ENCODE results near the gene ZNF600. TPM values are rescaled to one million over a fixed set of nuclear protein-coding genes. Genes with fewer than 3 reads are reported as not detected.
"Not testable (repeated sequence)": the region's sequence is repeated elsewhere in the genome, so short reads cannot be mapped to it uniquely, and the experiment has no call there.

Gene ZNF600
- polyA plus RNA-seq (2013), result 15.0 TPM

GRCh38 chr19:52786464-52787354, at the start of gene ZNF600:
TSS of gene ZNF600 (minus strand) at chr19:52786791. CDS start at chr19:52778888, 7,903 bp downstream.
- H3K27ac ChIP-seq (ENCODE audit: insufficient read depth in 1 of 2, low read depth in 1 of 2, low read length in 2 of 2, poor library complexity in 1 of 2, severe bottlenecking in 2 of 2), result peak within 1 kb of the TSS; percentile 42 to 73
- H3K4me3 ChIP-seq (ENCODE audit: control insufficient read depth in 1 of 7, extremely low read depth in 1 of 7, insufficient read depth in 4 of 7, low read depth in 2 of 7, low read length in 6 of 7), result peak within 1 kb of the TSS; percentile 71 to 93 (median 87)
- WGBS (ENCODE audit: insufficient coverage), result 0% methylated on average over 39 of the region's 47 CpGs
- POLR2A ChIA-PET; H3K36me3 ChIP-seq (ENCODE audit: control insufficient read depth in 4 of 4, insufficient read depth in 4 of 4, low read length in 3 of 4); CTCF ChIA-PET; H3K27me3 ChIP-seq (replicated peaks in 2 of 5; ENCODE audit: control insufficient read depth in 4 of 5, insufficient read depth in 5 of 5, low read length in 4 of 5): not testable (repeated sequence)
- DNase-seq, result peak; percentile 60 to 93 (median 88)
- H3K4me1 ChIP-seq (ENCODE audit: control extremely low read depth in 1 of 4, control insufficient read depth in 4 of 4, insufficient read depth in 4 of 4, low read length in 3 of 4), result peaks cover 0 to 13% (median 8%) of the 10 kb centered on the region in 4 experiments
- H3K9me3 ChIP-seq (ENCODE audit: control extremely low read depth in 1 of 5, control insufficient read depth in 4 of 5, insufficient read depth in 2 of 5, low read depth in 1 of 5, low read length in 4 of 5), result peaks cover 0 to 16% (median 0%) of the 10 kb centered on the region in 5 experiments

- H3K27ac ChIP-seq (ENCODE audit: insufficient read depth in 1 of 2, low read depth in 1 of 2, low read length in 2 of 2, poor library complexity in 1 of 2, severe bottlenecking in 2 of 2); H3K4me3 ChIP-seq (ENCODE audit: control insufficient read depth in 1 of 7, extremely low read depth in 1 of 7, insufficient read depth in 4 of 7, low read depth in 2 of 7, low read length in 6 of 7); CTCF ChIA-PET; POLR2A ChIA-PET; H3K4me1 ChIP-seq (ENCODE audit: control extremely low read depth in 1 of 4, control insufficient read depth in 4 of 4, insufficient read depth in 4 of 4, low read length in 3 of 4); DNase-seq; H3K27me3 ChIP-seq (replicated peaks in 2 of 5; ENCODE audit: control insufficient read depth in 4 of 5, insufficient read depth in 5 of 5, low read length in 4 of 5): not testable (repeated sequence)
- Histone ChIP-seq H3K36me3 (ENCODE audit: control insufficient read depth in 4 of 4, insufficient read depth in 4 of 4, low read length in 3 of 4) (peaks cover 2 to 20% (median 3%) of the 10 kb centered on the region in 4 experiments), H3K9me3 (ENCODE audit: control extremely low read depth in 1 of 5, control insufficient read depth in 4 of 5, insufficient read depth in 2 of 5, low read depth in 1 of 5, low read length in 4 of 5) (peaks cover 3 to 33% (median 15%) of the 10 kb centered on the region in 5 experiments)
- WGBS (ENCODE audit: insufficient coverage), result no CpG with 5 or more reads among the region's 1 CpG
Measured at GRCh38 chr19:52834289-52834688, 47.7 kb upstream of the ZNF600 start.

- Histone ChIP-seq H3K36me3 (ENCODE audit: control insufficient read depth in 4 of 4, insufficient read depth in 4 of 4, low read length in 3 of 4) (peaks cover 0 to 15% (median 3%) of the 10 kb centered on the region in 4 experiments), H3K9me3 (ENCODE audit: control extremely low read depth in 1 of 5, control insufficient read depth in 4 of 5, insufficient read depth in 2 of 5, low read depth in 1 of 5, low read length in 4 of 5) (peaks cover 0 to 26% (median 9%) of the 10 kb centered on the region in 5 experiments)
- CTCF ChIA-PET; H3K27me3 ChIP-seq (replicated peaks in 2 of 5; ENCODE audit: control insufficient read depth in 4 of 5, insufficient read depth in 5 of 5, low read length in 4 of 5); H3K4me3 ChIP-seq (ENCODE audit: control insufficient read depth in 1 of 7, extremely low read depth in 1 of 7, insufficient read depth in 4 of 7, low read depth in 2 of 7, low read length in 6 of 7); POLR2A ChIA-PET; H3K4me1 ChIP-seq (ENCODE audit: control extremely low read depth in 1 of 4, control insufficient read depth in 4 of 4, insufficient read depth in 4 of 4, low read length in 3 of 4); DNase-seq; H3K27ac ChIP-seq (ENCODE audit: insufficient read depth in 1 of 2, low read depth in 1 of 2, low read length in 2 of 2, poor library complexity in 1 of 2, severe bottlenecking in 2 of 2): not testable (repeated sequence)
- WGBS (ENCODE audit: insufficient coverage), result 73% methylated on average over 4 of the region's 5 CpGs
Measured at GRCh38 chr19:52833541-52833940, 47.0 kb upstream of the ZNF600 start.

- DNase-seq; H3K27me3 ChIP-seq (replicated peaks in 2 of 5; ENCODE audit: control insufficient read depth in 4 of 5, insufficient read depth in 5 of 5, low read length in 4 of 5); H3K27ac ChIP-seq (ENCODE audit: insufficient read depth in 1 of 2, low read depth in 1 of 2, low read length in 2 of 2, poor library complexity in 1 of 2, severe bottlenecking in 2 of 2); CTCF ChIA-PET; H3K4me1 ChIP-seq (ENCODE audit: control extremely low read depth in 1 of 4, control insufficient read depth in 4 of 4, insufficient read depth in 4 of 4, low read length in 3 of 4); POLR2A ChIA-PET; H3K4me3 ChIP-seq (ENCODE audit: control insufficient read depth in 1 of 7, extremely low read depth in 1 of 7, insufficient read depth in 4 of 7, low read depth in 2 of 7, low read length in 6 of 7); H3K36me3 ChIP-seq (ENCODE audit: control insufficient read depth in 4 of 4, insufficient read depth in 4 of 4, low read length in 3 of 4): not testable (repeated sequence)
- WGBS (ENCODE audit: insufficient coverage), result no CpG with 5 or more reads among the region's 7 CpGs
- H3K9me3 ChIP-seq (ENCODE audit: control extremely low read depth in 1 of 5, control insufficient read depth in 4 of 5, insufficient read depth in 2 of 5, low read depth in 1 of 5, low read length in 4 of 5), result peaks cover 0 to 14% (median 0%) of the 10 kb centered on the region in 5 experiments
Measured at GRCh38 chr19:52829866-52830265, 43.3 kb upstream of the ZNF600 start.

- H3K9me3 ChIP-seq (ENCODE audit: control extremely low read depth in 1 of 5, control insufficient read depth in 4 of 5, insufficient read depth in 2 of 5, low read depth in 1 of 5, low read length in 4 of 5), result peaks cover 0 to 21% (median 0%) of the 10 kb centered on the region in 5 experiments
- no peak overlapping the region for H3K4me3 ChIP-seq (ENCODE audit: control insufficient read depth in 1 of 7, extremely low read depth in 1 of 7, insufficient read depth in 4 of 7, low read depth in 2 of 7, low read length in 6 of 7)
- no peaks in the 10 kb centered on the region for H3K27me3 ChIP-seq (replicated peaks in 2 of 5; ENCODE audit: control insufficient read depth in 4 of 5, insufficient read depth in 5 of 5, low read length in 4 of 5)
- no peak for DNase-seq
- no peaks in the 10 kb centered on the region for H3K36me3 ChIP-seq (ENCODE audit: control insufficient read depth in 4 of 4, insufficient read depth in 4 of 4, low read length in 3 of 4)
- H3K4me1 ChIP-seq (ENCODE audit: control extremely low read depth in 1 of 4, control insufficient read depth in 4 of 4, insufficient read depth in 4 of 4, low read length in 3 of 4), result peaks cover 0 to 2% (median under 1%) of the 10 kb centered on the region in 4 experiments
- H3K27ac ChIP-seq (ENCODE audit: insufficient read depth in 1 of 2, low read depth in 1 of 2, low read length in 2 of 2, poor library complexity in 1 of 2, severe bottlenecking in 2 of 2), result no peak overlapping the region
- POLR2A ChIA-PET, result no interaction called here
- CTCF ChIA-PET, result no interaction called here
- WGBS (ENCODE audit: insufficient coverage), result 100% methylated on average over 3 of the region's 5 CpGs
Measured at GRCh38 chr19:52825765-52826164, 39.2 kb upstream of the ZNF600 start.

GRCh38 chr19:52823676-52824075, 37.1 kb upstream of the ZNF600 start:
- H3K27me3 ChIP-seq (replicated peaks in 2 of 5; ENCODE audit: control insufficient read depth in 4 of 5, insufficient read depth in 5 of 5, low read length in 4 of 5), result no peaks in the 10 kb centered on the region
- 95% methylated on average over 7 of the region's 12 CpGs for WGBS (ENCODE audit: insufficient coverage)
- H3K9me3 ChIP-seq (ENCODE audit: control extremely low read depth in 1 of 5, control insufficient read depth in 4 of 5, insufficient read depth in 2 of 5, low read depth in 1 of 5, low read length in 4 of 5), result peaks cover 0 to 21% (median 0%) of the 10 kb centered on the region in 5 experiments
- peaks cover 0 to 6% (median 2%) of the 10 kb centered on the region in 4 experiments for H3K4me1 ChIP-seq (ENCODE audit: control extremely low read depth in 1 of 4, control insufficient read depth in 4 of 4, insufficient read depth in 4 of 4, low read length in 3 of 4)
- CTCF ChIA-PET, result no interaction called here
- POLR2A ChIA-PET, result no interaction called here
- no peak overlapping the region for H3K27ac ChIP-seq (ENCODE audit: insufficient read depth in 1 of 2, low read depth in 1 of 2, low read length in 2 of 2, poor library complexity in 1 of 2, severe bottlenecking in 2 of 2)
- DNase-seq, result no peak
- no peak overlapping the region for H3K4me3 ChIP-seq (ENCODE audit: control insufficient read depth in 1 of 7, extremely low read depth in 1 of 7, insufficient read depth in 4 of 7, low read depth in 2 of 7, low read length in 6 of 7)
- no peaks in the 10 kb centered on the region for H3K36me3 ChIP-seq (ENCODE audit: control insufficient read depth in 4 of 4, insufficient read depth in 4 of 4, low read length in 3 of 4)
